Esophagus muscularis mucosa (tissue), 3 donors: Measurements from ENCODE around the gene L3MBTL4.

Experiments used
- CTCF ChIP-seq, 3 experiments: fragments of 200-600 bp in 2 of 3; fragments of 450-650 bp in 1 of 3; sonication (generic) in 2 of 3; IDR thresholded peaks; one replicate each; pipeline ENCODE4 v1.5.1; 2017 to 2019; ENCODE audit warnings: antibody characterized with exemption in 3 of 3, mild to moderate bottlenecking in 2 of 3, moderate library complexity in 1 of 3
- EP300 ChIP-seq: sonication (generic); formaldehyde crosslinking; IDR thresholded peaks from one replicate; pipeline ENCODE4 v1.6.1; 2017; ENCODE audit warnings: antibody characterized with exemption

GRCh38 chr18:6150430-6150829 is 264.3 kb downstream of the L3MBTL4 start:
- TF ChIP-seq EP300 (no peak), CTCF (IDR thresholded peaks at IDR 0.05) (no peak)
